ENCODE data around the gene EXOC2.

DNA sequence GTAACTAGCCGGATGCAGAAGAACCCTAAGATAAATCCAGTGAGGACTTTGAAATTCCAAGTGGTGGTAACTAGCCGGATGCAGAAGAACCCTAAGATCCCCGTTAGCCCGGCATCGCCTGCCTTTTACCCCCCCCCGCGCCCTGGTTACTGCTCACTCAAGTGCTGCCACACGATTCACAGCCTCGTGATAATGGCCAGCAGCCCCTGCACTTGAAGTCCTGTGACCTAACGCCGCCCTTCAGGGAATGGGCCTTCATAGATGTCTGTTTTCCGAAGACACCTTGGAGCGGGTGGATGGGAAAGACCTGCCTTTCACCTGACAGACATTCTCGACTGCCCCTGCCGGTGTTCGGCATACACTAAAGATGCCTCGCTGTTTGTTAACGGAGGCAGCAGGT, 163.9 kb downstream of the EXOC2 start:
- TF ChIP-seq, protein P1, sequence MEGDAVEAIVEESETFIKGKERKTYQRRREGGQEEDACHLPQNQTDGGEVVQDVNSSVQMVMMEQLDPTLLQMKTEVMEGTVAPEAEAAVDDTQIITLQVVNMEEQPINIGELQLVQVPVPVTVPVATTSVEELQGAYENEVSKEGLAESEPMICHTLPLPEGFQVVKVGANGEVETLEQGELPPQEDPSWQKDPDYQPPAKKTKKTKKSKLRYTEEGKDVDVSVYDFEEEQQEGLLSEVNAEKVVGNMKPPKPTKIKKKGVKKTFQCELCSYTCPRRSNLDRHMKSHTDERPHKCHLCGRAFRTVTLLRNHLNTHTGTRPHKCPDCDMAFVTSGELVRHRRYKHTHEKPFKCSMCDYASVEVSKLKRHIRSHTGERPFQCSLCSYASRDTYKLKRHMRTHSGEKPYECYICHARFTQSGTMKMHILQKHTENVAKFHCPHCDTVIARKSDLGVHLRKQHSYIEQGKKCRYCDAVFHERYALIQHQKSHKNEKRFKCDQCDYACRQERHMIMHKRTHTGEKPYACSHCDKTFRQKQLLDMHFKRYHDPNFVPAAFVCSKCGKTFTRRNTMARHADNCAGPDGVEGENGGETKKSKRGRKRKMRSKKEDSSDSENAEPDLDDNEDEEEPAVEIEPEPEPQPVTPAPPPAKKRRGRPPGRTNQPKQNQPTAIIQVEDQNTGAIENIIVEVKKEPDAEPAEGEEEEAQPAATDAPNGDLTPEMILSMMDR (IDR thresholded peaks at IDR 0.05): no peak
- TF ChIP-seq POLR2A (IDR thresholded peaks at IDR 0.05): no peak

Data from Peyer's patch (tissue), 4 donors.